Measurements from ENCODE around the gene RHOXF2.
A peak's percentile ranks its signal among the peaks of the same experiment; 100 is the strongest.
"Not testable (repeated sequence)": the region's sequence is repeated elsewhere in the genome, so short reads cannot be mapped to it uniquely, and the experiment has no call there.

RHOXF2 gene

GRCh38 chrX:120144178-120144844 lies 14.1 kb upstream of the RHOXF2 start:
- Histone ChIP-seq H3K27me3 (ENCODE audit: insufficient read depth, low read length) (no peaks in the 10 kb centered on the region), H3K4me1 (ENCODE audit: insufficient read depth, low read length) (peaks cover 4% of the 10 kb centered on the region), H3K27ac (ENCODE audit: low read length) (no peak overlapping the region), H3K9me3 (ENCODE audit: insufficient read depth, low read depth, low read length) (peaks cover 11% of the 10 kb centered on the region; the same call in 1 of the 2 replicates), H3K9ac (ENCODE audit: low read depth, low read length) (peak overlapping the region; percentile 15; the same call in 1 of the 2 replicates), H3K36me3 (ENCODE audit: insufficient read depth, low read depth, low read length) (no peaks in the 10 kb centered on the region), H3K4me3 (ENCODE audit: low read length) (peak overlapping the region; percentile 49; the same call in 1 of the 2 replicates)

DNA sequence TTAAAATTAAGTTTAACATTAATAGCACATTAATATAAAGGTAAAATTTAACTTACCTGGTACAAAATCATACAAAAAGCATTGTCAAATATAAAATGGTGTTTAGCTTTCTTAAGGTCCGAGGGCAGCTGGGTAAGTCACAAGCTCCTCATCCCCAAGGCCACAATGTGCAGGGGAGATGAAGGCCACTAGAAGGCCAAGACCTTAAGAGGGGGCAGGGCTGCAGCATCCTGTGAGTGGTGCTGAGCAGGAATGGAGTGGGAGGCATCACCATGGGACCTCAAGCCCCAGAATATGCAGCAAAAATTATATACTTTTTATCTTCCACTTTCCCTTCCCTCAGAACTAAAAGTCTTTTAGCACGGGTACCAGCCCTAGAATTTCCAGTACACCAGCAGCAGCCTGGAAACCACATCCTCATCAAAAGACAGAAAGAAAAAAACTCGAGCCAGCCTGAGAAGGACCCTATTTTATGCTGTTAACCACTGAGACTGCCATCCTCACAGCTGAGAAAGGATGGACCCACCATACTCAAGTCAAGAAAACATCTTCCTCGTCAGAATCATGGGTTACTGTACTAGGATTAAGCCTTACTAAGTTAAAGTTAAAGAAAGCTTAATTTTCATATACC lies 13.0 kb upstream of the RHOXF2 start:
- Histone ChIP-seq H3K27ac (ENCODE audit: low read length) (no peak overlapping the region), H3K36me3 (ENCODE audit: insufficient read depth, low read depth, low read length) (no peaks in the 10 kb centered on the region), H3K27me3 (ENCODE audit: insufficient read depth, low read length) (no peaks in the 10 kb centered on the region), H3K9me3 (ENCODE audit: insufficient read depth, low read depth, low read length) (peaks cover 11% of the 10 kb centered on the region; the same call in 1 of the 2 replicates), H3K4me1 (ENCODE audit: insufficient read depth, low read length) (no peaks in the 10 kb centered on the region; the same call in 1 of the 2 replicates), H3K9ac (ENCODE audit: low read depth, low read length) (no peak overlapping the region), H3K4me3 (ENCODE audit: low read length) (no peak overlapping the region)

GRCh38 chrX:120146323-120146722 lies 12.1 kb upstream of the RHOXF2 start:
- H3K9me3 ChIP-seq (ENCODE audit: insufficient read depth, low read depth, low read length) = peaks cover 11% of the 10 kb centered on the region; the same call in 1 of the 2 replicates
- H3K9ac ChIP-seq (ENCODE audit: low read depth, low read length); H3K36me3 ChIP-seq (ENCODE audit: insufficient read depth, low read depth, low read length); H3K4me3 ChIP-seq (ENCODE audit: low read length); H3K4me1 ChIP-seq (ENCODE audit: insufficient read depth, low read length); H3K27ac ChIP-seq (ENCODE audit: low read length); H3K27me3 ChIP-seq (ENCODE audit: insufficient read depth, low read length): not testable (repeated sequence)

DNA sequence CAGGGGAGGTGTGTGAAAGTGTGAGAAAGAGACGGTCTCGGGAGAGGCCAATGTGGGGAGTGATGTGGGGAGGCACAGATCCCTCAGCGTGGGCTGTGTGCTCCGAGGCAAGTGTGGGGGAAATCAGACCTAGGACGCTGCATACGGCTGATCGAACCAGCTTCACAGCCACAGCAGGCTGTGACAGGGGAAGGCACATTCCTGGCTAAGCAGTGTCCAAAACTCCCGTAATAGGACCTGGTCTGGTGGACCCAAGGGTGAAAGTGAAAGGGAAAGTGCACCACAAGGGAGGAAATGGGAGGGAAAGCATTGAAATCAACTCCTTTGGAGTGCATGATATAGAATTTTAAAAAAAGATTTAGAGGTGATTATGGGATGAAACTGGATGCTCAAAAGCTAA lies 10.9 kb upstream of the RHOXF2 start:
- Histone ChIP-seq H3K27ac (ENCODE audit: low read length) (no peak overlapping the region), H3K27me3 (ENCODE audit: insufficient read depth, low read length) (no peaks in the 10 kb centered on the region), H3K4me3 (ENCODE audit: low read length) (no peak overlapping the region), H3K9ac (ENCODE audit: low read depth, low read length) (no peak overlapping the region), H3K4me1 (ENCODE audit: insufficient read depth, low read length) (no peaks in the 10 kb centered on the region), H3K9me3 (ENCODE audit: insufficient read depth, low read depth, low read length) (peaks cover 11% of the 10 kb centered on the region; the same call in 1 of the 2 replicates), H3K36me3 (ENCODE audit: insufficient read depth, low read depth, low read length) (no peaks in the 10 kb centered on the region)

GRCh38 chrX:120150109-120150744 lies 8.2 kb upstream of the RHOXF2 start:
- not testable (repeated sequence) for H3K4me1 ChIP-seq (ENCODE audit: insufficient read depth, low read length); H3K9ac ChIP-seq (ENCODE audit: low read depth, low read length); H3K27ac ChIP-seq (ENCODE audit: low read length); H3K4me3 ChIP-seq (ENCODE audit: low read length); H3K36me3 ChIP-seq (ENCODE audit: insufficient read depth, low read depth, low read length); H3K27me3 ChIP-seq (ENCODE audit: insufficient read depth, low read length)
- peaks cover 11% of the 10 kb centered on the region; the same call in 1 of the 2 replicates for H3K9me3 ChIP-seq (ENCODE audit: insufficient read depth, low read depth, low read length)

- not testable (repeated sequence) for H3K36me3 ChIP-seq (ENCODE audit: insufficient read depth, low read depth, low read length); H3K27me3 ChIP-seq (ENCODE audit: insufficient read depth, low read length); H3K4me1 ChIP-seq (ENCODE audit: insufficient read depth, low read length); H3K9ac ChIP-seq (ENCODE audit: low read depth, low read length); H3K9me3 ChIP-seq (ENCODE audit: insufficient read depth, low read depth, low read length); H3K27ac ChIP-seq (ENCODE audit: low read length); H3K4me3 ChIP-seq (ENCODE audit: low read length)
Measured at GRCh38 chrX:120159086-120159485, 673 bp downstream of the RHOXF2 start.

- not testable (repeated sequence) for H3K4me1 ChIP-seq (ENCODE audit: insufficient read depth, low read length); H3K36me3 ChIP-seq (ENCODE audit: insufficient read depth, low read depth, low read length); H3K4me3 ChIP-seq (ENCODE audit: low read length); H3K27ac ChIP-seq (ENCODE audit: low read length); H3K9ac ChIP-seq (ENCODE audit: low read depth, low read length); H3K27me3 ChIP-seq (ENCODE audit: insufficient read depth, low read length); H3K9me3 ChIP-seq (ENCODE audit: insufficient read depth, low read depth, low read length)
Measured at GRCh38 chrX:120193254-120193653, 34.8 kb downstream of the RHOXF2 start.

DNA sequence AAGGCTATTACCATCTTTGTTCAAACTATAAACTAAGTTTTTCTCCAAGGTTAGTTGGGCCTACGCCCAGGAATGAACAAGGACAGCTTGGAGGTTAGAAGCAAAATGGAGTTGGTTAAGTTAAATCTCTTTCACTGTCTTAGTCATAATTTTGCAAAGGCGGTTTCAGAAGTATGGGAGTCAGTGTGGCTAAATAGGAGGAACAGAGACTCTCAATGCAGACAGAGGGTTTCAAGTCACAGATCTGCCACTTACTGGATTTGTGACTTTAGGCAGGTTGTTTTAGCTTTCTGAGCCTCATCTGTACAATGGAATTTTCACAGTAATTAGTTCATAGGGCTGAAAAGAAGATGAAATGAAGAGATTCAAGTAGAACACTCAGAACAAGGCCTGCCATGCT lies 35.3 kb downstream of the RHOXF2 start:
- H3K4me3 ChIP-seq (ENCODE audit: low read length); H3K27ac ChIP-seq (ENCODE audit: low read length); H3K27me3 ChIP-seq (ENCODE audit: insufficient read depth, low read length); H3K4me1 ChIP-seq (ENCODE audit: insufficient read depth, low read length); H3K36me3 ChIP-seq (ENCODE audit: insufficient read depth, low read depth, low read length); H3K9ac ChIP-seq (ENCODE audit: low read depth, low read length); H3K9me3 ChIP-seq (ENCODE audit: insufficient read depth, low read depth, low read length): not testable (repeated sequence)

- H3K9me3 ChIP-seq (ENCODE audit: insufficient read depth, low read depth, low read length); H3K27ac ChIP-seq (ENCODE audit: low read length); H3K9ac ChIP-seq (ENCODE audit: low read depth, low read length); H3K27me3 ChIP-seq (ENCODE audit: insufficient read depth, low read length); H3K4me1 ChIP-seq (ENCODE audit: insufficient read depth, low read length); H3K4me3 ChIP-seq (ENCODE audit: low read length); H3K36me3 ChIP-seq (ENCODE audit: insufficient read depth, low read depth, low read length): not testable (repeated sequence)
Measured at GRCh38 chrX:120195786-120196185, 37.4 kb downstream of the RHOXF2 start.

DNA sequence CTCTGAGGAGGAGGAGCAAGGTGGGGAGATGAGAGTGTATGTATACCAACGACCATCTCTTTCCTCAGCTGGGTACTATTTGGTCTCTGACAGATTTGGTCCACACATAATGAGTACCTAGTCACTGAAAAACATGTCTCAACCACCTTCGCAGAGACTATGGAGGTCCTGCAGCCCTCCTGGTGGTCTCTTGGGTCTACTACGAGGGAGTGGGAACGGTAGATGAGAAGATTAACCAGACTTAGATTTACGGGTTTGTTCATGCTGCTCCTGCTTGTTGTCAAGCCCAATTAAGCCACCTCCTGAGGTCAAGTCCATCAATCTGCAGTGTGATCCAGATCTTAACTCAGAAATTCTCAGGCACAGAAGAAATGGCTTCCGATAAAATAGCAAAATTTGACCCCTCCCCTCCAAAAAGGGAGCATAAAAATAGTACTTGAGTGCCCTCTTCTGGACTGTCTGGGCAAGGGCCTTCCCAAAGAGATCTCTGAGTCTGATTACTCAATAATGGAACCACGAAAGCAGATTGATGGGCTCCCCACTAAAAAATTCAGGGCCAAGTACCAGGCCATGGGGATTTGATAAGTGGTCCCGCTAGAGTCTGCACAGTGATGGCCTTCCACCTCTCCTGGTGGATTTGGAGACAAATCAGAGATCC lies 38.3 kb downstream of the RHOXF2 start:
- not testable (repeated sequence) for H3K36me3 ChIP-seq (ENCODE audit: insufficient read depth, low read depth, low read length); H3K9ac ChIP-seq (ENCODE audit: low read depth, low read length); H3K9me3 ChIP-seq (ENCODE audit: insufficient read depth, low read depth, low read length); H3K4me3 ChIP-seq (ENCODE audit: low read length); H3K27me3 ChIP-seq (ENCODE audit: insufficient read depth, low read length); H3K4me1 ChIP-seq (ENCODE audit: insufficient read depth, low read length); H3K27ac ChIP-seq (ENCODE audit: low read length)

DNA sequence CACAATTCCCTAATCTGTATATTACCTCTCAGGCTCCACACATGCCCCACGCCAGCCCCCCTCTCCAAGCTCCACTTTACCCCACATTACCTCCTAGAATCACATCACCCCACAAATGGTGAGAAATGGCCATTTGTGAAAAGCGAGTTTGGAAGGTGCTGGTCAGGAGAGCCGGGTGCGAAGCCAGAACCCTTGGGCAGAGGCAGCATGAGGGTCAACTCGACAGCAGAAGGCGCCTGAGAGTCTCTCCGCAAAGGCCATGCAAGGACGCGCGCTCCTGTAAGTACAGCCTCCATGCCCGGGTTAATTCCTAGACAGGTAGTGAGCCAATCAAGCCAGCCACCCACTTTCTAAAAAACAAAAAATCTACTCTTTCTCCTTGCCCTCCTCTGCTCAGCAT lies 42.4 kb downstream of the RHOXF2 start:
- no peak overlapping the region for H3K4me3 ChIP-seq (ENCODE audit: low read length)
- no peak overlapping the region for H3K9ac ChIP-seq (ENCODE audit: low read depth, low read length)
- no peaks in the 10 kb centered on the region for H3K36me3 ChIP-seq (ENCODE audit: insufficient read depth, low read depth, low read length)
- no peaks in the 10 kb centered on the region for H3K9me3 ChIP-seq (ENCODE audit: insufficient read depth, low read depth, low read length)
- H3K27me3 ChIP-seq (ENCODE audit: insufficient read depth, low read length) = no peaks in the 10 kb centered on the region
- no peak overlapping the region for H3K27ac ChIP-seq (ENCODE audit: low read length)
- no peaks in the 10 kb centered on the region for H3K4me1 ChIP-seq (ENCODE audit: insufficient read depth, low read length)

All from iPS-20b (cell line).